ENCODE results near the gene LPIN3. TPM values are rescaled to one million over a fixed set of nuclear protein-coding genes. Genes with fewer than 3 reads are reported as not detected.

Gene LPIN3
- total and polyA plus RNA-seq, 2 donors (not counting 3 experiments of a cell fraction or from before 2014, with no cell fraction given), result 2.1 to 3.0 TPM

DNA sequence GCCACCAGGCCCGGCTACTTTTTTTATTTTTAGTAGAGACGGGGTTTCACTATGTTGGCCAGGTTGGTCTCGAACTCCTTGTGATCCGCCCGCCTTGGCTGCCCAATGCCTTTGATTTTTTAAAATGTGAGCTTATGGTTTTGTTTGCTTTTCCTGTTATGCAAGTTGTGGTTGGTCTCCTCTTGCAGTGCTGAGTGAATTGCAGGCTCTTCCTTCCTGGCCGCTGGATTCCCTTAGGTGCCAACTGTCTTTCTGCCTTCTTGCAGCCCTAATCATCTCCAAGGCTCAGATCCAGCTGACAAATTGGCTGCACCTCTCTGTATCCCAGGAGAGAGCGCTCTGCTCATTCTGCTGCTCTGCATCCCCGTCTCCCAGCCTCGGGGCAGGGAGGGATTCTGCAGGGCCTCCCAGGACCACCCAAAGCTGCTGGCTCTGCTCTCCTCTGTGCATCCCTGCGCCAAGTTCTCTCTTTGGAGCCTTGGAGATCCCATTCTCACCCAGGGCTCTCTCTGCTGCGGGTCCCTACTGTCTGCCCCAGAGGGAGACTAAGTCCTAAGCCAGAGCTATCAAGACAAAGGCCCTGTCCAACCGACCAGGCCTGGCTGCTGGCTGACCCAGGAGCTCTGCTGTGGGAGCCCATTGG lies 40.1 kb downstream of the LPIN3 start:
- no peak overlapping the region for H2AFZ ChIP-seq (ENCODE audit: low read depth, low read length)
- CTCF ChIA-PET, result no interaction called here
- no peaks in the 10 kb centered on the region for H4K20me1 ChIP-seq (replicated peaks; ENCODE audit: control insufficient read depth, extremely low read depth, insufficient read depth, low read length)
- H3K27me3 ChIP-seq (ENCODE audit: control insufficient read depth in 2 of 2, insufficient read depth in 2 of 2, low read length in 2 of 2), result peaks cover 2 to 6% of the 10 kb centered on the region in 2 experiments
- H3K79me2 ChIP-seq (ENCODE audit: control insufficient read depth, insufficient read depth, low read length), result no peaks in the 10 kb centered on the region
- H3K4me1 ChIP-seq (ENCODE audit: control insufficient read depth, extremely low read depth, insufficient read depth, low read length), result no peaks in the 10 kb centered on the region
- H3K27ac ChIP-seq (ENCODE audit: insufficient read depth, low read depth, low read length), result no peak overlapping the region
- H3K4me2 ChIP-seq (ENCODE audit: insufficient read depth, low read length), result no peak overlapping the region
- TF ChIP-seq, protein P1, sequence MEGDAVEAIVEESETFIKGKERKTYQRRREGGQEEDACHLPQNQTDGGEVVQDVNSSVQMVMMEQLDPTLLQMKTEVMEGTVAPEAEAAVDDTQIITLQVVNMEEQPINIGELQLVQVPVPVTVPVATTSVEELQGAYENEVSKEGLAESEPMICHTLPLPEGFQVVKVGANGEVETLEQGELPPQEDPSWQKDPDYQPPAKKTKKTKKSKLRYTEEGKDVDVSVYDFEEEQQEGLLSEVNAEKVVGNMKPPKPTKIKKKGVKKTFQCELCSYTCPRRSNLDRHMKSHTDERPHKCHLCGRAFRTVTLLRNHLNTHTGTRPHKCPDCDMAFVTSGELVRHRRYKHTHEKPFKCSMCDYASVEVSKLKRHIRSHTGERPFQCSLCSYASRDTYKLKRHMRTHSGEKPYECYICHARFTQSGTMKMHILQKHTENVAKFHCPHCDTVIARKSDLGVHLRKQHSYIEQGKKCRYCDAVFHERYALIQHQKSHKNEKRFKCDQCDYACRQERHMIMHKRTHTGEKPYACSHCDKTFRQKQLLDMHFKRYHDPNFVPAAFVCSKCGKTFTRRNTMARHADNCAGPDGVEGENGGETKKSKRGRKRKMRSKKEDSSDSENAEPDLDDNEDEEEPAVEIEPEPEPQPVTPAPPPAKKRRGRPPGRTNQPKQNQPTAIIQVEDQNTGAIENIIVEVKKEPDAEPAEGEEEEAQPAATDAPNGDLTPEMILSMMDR (IDR thresholded peaks at IDR 0.05; ENCODE audit: extremely low read depth in 1 of 2, insufficient read depth in 1 of 2, low read depth in 1 of 2, low read length in 2 of 2), result no peak
- intact Hi-C loops (cut with micrococcal nuclease) (no loop called here), dilution Hi-C loops (cut with MboI; ENCODE audit: extremely low pct_ligation_motif_present, low sequenced_read_pairs) (no loop called here)
- FAIRE-seq (no peak), DNase-seq (ENCODE audit: low read depth, low spot score) (no peak)
- no peak overlapping the region for H3K4me3 ChIP-seq (replicated peaks in 1 of 3; ENCODE audit: insufficient read depth in 1 of 3, low read depth in 1 of 3, low read length in 3 of 3)
- BruUV-seq (replicated peaks), result no TSS peak
- H3K36me3 ChIP-seq (ENCODE audit: control insufficient read depth in 2 of 2, extremely low read depth in 1 of 2, insufficient read depth in 2 of 2, low read length in 2 of 2), result no peaks in the 10 kb centered on the region
- H3K9ac ChIP-seq (replicated peaks; ENCODE audit: extremely low read depth, insufficient read depth, low read length), result no peak overlapping the region
- POLR2A ChIA-PET, result no interaction called here
- H3K9me1 ChIP-seq (replicated peaks; ENCODE audit: control insufficient read depth, extremely low read depth, insufficient read depth, low read length), result no peaks in the 10 kb centered on the region
- no peaks in the 10 kb centered on the region for H3K9me3 ChIP-seq (replicated peaks; ENCODE audit: control insufficient read depth, insufficient read depth, low read length)

DNA sequence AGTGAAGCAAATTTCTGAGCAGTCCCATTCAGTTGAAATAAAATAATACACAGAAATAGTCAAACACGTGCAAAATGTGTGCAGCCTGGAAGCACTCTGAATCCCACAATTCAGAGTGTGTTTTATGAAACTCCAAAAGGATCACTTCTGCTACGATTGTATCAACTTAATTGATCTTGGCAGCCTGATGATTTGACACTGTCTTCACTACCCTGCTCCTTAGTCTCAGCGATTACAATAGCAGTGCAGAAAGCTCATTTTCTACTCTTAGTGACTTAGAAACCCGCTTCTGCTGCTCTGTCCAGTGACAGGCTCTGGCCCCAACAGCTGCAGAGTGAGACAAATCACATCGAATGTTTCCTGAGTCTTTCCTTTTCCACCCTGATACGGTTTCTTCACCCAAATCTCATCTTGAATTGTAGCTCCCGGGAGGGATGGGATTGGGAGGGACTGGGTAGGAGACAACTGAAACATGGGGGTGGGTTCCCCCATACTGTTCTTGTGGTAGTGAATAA lies 42.2 kb downstream of the LPIN3 start:
- no peak overlapping the region for H3K4me2 ChIP-seq (ENCODE audit: insufficient read depth, low read length)
- no TSS peak for BruUV-seq (replicated peaks)
- POLR2A ChIA-PET, result no interaction called here

More for the DNA sequence above, 42.2 kb downstream of the LPIN3 start:
- H3K27ac ChIP-seq (ENCODE audit: insufficient read depth, low read depth, low read length), result no peak overlapping the region
- TF ChIP-seq POLR2A (IDR thresholded peaks at IDR 0.05; ENCODE audit: low read depth, low read length) (no peak), EZH2 (IDR thresholded peaks at IDR 0.05; ENCODE audit: borderline replicate concordance, low read depth, low read length, severe bottlenecking) (no peak), MYC (IDR thresholded peaks at IDR 0.05; ENCODE audit: low read depth, low read length) (no peak), FOS (IDR thresholded peaks at IDR 0.05; ENCODE audit: borderline replicate concordance, insufficient read depth, low read length) (no peak), GATA2 (IDR thresholded peaks at IDR 0.05; ENCODE audit: insufficient read depth, insufficient read length, low read depth, low read length) (no peak), JUN (IDR thresholded peaks at IDR 0.05; ENCODE audit: borderline replicate concordance, insufficient read depth, insufficient read length, low read depth) (no peak), POLR2AphosphoS5 (IDR thresholded peaks at IDR 0.05; ENCODE audit: insufficient read depth, low read depth, low read length) (no peak)
- TF ChIP-seq, protein P2, sequence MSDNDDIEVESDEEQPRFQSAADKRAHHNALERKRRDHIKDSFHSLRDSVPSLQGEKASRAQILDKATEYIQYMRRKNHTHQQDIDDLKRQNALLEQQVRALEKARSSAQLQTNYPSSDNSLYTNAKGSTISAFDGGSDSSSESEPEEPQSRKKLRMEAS (IDR thresholded peaks at IDR 0.05; ENCODE audit: insufficient read depth, insufficient read length), result no peak
- TF ChIP-seq, protein P1 (IDR thresholded peaks at IDR 0.05; ENCODE audit: extremely low read depth in 1 of 2, insufficient read depth in 1 of 2, low read depth in 1 of 2, low read length in 2 of 2), result no peak
- H3K9me3 ChIP-seq (replicated peaks; ENCODE audit: control insufficient read depth, insufficient read depth, low read length), result no peaks in the 10 kb centered on the region
- no peaks in the 10 kb centered on the region for H3K79me2 ChIP-seq (ENCODE audit: control insufficient read depth, insufficient read depth, low read length)
- dilution Hi-C loops (cut with MboI; ENCODE audit: extremely low pct_ligation_motif_present, low sequenced_read_pairs) (no loop called here), intact Hi-C loops (cut with micrococcal nuclease) (no loop called here)
- H3K4me3 ChIP-seq (replicated peaks in 1 of 3; ENCODE audit: insufficient read depth in 1 of 3, low read depth in 1 of 3, low read length in 3 of 3), result no peak overlapping the region
- H3K9me1 ChIP-seq (replicated peaks; ENCODE audit: control insufficient read depth, extremely low read depth, insufficient read depth, low read length), result no peaks in the 10 kb centered on the region
- FAIRE-seq (no peak), DNase-seq (ENCODE audit: low read depth, low spot score) (no peak)
- H3K36me3 ChIP-seq (ENCODE audit: control insufficient read depth in 2 of 2, extremely low read depth in 1 of 2, insufficient read depth in 2 of 2, low read length in 2 of 2), result no peaks in the 10 kb centered on the region
- CTCF ChIA-PET, result interaction anchor here (1.0 kb wide), 1 partner anchor 9 kb away, joined by 3 read pairs; no protein-coding TSS in a partner anchor
- no peak overlapping the region for H3K9ac ChIP-seq (replicated peaks; ENCODE audit: extremely low read depth, insufficient read depth, low read length)
- peaks cover 2 to 6% of the 10 kb centered on the region in 2 experiments for H3K27me3 ChIP-seq (ENCODE audit: control insufficient read depth in 2 of 2, insufficient read depth in 2 of 2, low read length in 2 of 2)
- no peaks in the 10 kb centered on the region for H4K20me1 ChIP-seq (replicated peaks; ENCODE audit: control insufficient read depth, extremely low read depth, insufficient read depth, low read length)
- no peaks in the 10 kb centered on the region for H3K4me1 ChIP-seq (ENCODE audit: control insufficient read depth, extremely low read depth, insufficient read depth, low read length)
- no peak overlapping the region for H2AFZ ChIP-seq (ENCODE audit: low read depth, low read length)
